ENCODE measurements around the gene ZNF667. TPM values are rescaled to one million over a fixed set of nuclear protein-coding genes. Genes with fewer than 3 reads are reported as not detected.
A peak's percentile ranks its signal among the peaks of the same experiment; 100 is the strongest.

ZNF667 gene
- total RNA-seq, 4 donors from 2014 or later, result 3.6 to 12.2 (median 5.8) TPM

DNA sequence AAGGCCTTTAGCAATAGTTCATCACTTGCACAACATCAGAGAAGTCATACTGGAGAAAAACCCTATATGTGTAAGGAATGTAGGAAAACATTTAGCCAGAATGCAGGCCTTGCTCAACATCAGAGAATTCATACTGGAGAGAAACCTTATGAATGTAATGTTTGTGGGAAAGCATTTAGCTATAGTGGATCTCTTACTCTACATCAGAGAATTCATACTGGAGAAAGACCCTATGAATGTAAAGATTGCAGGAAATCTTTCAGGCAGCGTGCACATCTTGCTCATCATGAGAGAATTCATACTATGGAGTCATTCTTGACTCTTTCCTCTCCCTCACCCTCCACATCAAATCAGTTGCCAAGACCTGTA lies 53.2 kb downstream of the ZNF667 start:
- DNase-seq (ENCODE audit: low spot score in 2 of 2), result no peak
- Histone ChIP-seq H3K4me3 (no peak overlapping the region), H3K27me3 (no peaks in the 10 kb centered on the region), H3K9me3 (peaks cover 25 to 100% (median 72%) of the 10 kb centered on the region in 4 donors), H3K4me1 (no peaks in the 10 kb centered on the region), H3K36me3 (peaks cover 2 to 63% (median 20%) of the 10 kb centered on the region in 3 donors), H3K27ac (no peak overlapping the region)
- 87 to 92% methylated on average over 1 of the region's 1 CpG for WGBS, 2 donors
- TF ChIP-seq, protein P1, sequence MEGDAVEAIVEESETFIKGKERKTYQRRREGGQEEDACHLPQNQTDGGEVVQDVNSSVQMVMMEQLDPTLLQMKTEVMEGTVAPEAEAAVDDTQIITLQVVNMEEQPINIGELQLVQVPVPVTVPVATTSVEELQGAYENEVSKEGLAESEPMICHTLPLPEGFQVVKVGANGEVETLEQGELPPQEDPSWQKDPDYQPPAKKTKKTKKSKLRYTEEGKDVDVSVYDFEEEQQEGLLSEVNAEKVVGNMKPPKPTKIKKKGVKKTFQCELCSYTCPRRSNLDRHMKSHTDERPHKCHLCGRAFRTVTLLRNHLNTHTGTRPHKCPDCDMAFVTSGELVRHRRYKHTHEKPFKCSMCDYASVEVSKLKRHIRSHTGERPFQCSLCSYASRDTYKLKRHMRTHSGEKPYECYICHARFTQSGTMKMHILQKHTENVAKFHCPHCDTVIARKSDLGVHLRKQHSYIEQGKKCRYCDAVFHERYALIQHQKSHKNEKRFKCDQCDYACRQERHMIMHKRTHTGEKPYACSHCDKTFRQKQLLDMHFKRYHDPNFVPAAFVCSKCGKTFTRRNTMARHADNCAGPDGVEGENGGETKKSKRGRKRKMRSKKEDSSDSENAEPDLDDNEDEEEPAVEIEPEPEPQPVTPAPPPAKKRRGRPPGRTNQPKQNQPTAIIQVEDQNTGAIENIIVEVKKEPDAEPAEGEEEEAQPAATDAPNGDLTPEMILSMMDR (IDR thresholded peaks at IDR 0.05), result no peak

DNA sequence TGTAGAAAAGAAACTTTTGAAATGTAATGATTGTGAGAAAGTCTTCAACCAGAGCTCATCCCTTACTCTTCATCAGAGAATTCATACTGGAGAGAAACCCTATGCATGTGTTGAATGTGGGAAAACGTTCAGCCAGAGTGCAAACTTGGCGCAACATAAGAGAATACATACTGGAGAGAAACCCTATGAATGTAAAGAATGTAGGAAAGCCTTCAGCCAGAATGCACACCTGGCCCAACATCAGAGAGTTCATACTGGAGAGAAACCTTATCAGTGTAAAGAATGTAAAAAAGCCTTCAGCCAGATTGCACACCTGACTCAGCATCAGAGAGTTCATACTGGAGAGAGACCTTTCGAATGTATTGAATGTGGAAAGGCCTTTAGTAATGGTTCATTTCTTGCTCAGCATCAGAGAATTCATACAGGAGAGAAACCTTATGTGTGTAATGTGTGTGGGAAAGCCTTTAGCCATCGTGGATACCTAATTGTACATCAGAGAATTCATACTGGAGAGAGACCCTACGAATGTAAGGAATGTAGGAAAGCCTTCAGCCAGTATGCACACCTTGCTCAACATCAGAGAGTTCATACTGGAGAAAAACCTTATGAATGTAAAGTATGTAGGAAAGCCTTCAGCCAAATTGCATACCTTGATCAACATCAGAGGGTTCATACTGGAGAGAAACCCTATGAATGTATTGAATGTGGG lies 53.7 kb downstream of the ZNF667 start:
- DNase-seq (ENCODE audit: low spot score in 2 of 2), result no peak
- 94% methylated on average over 5 of the region's 5 CpGs for WGBS, 2 donors
- no peak for TF ChIP-seq EP300 (IDR thresholded peaks at IDR 0.05)
- no peak for TF ChIP-seq POLR2A (IDR thresholded peaks at IDR 0.05)
- TF ChIP-seq, protein P1 (IDR thresholded peaks at IDR 0.05), result no peak
- Histone ChIP-seq H3K4me1 (no peaks in the 10 kb centered on the region), H3K36me3 (peaks cover 2 to 68% (median 20%) of the 10 kb centered on the region in 3 donors), H3K4me3 (no peak overlapping the region), H3K27me3 (no peaks in the 10 kb centered on the region), H3K27ac (no peak overlapping the region), H3K9me3 (peaks cover 30 to 100% (median 72%) of the 10 kb centered on the region in 4 donors)

DNA sequence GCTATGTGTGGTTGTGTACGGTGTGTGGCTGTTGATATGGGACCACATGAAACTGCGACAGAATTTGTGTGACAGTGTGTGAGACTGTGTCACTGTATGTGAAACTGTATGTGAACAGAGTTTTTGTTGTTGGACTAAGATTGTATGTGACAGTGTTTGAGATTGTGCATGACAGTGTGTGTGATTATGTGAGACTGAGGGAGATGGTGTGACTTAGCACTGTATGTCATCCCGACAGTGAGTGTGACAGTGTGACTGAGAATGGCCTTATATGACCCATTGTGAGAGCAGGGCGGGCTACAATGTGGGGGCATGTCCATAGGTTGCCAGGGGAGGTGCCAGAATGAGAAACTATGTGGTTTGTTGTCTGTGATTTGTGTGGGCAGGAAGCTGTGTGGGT lies 72.1 kb downstream of the ZNF667 start:
- 88 to 91% methylated on average over 4 of the region's 4 CpGs for WGBS, 2 donors
- Histone ChIP-seq H3K27ac (peak overlapping the region in 1 of 4 donors; percentile 98), H3K36me3 (peaks cover 7 to 62% (median 18%) of the 10 kb centered on the region in 3 donors), H3K4me1 (peaks cover 0 to 21% (median 5%) of the 10 kb centered on the region in 4 donors), H3K27me3 (no peaks in the 10 kb centered on the region), H3K9me3 (peaks cover 0 to 67% (median 21%) of the 10 kb centered on the region in 4 donors), H3K4me3 (peak overlapping the region in 2 of 4 donors; percentile 67 to 82)
- TF ChIP-seq POLR2A (IDR thresholded peaks at IDR 0.05) (no peak), EP300 (IDR thresholded peaks at IDR 0.05) (no peak)
- TF ChIP-seq, protein P1 (IDR thresholded peaks at IDR 0.05), result no peak
- DNase-seq (ENCODE audit: low spot score in 2 of 2), result no peak

DNA sequence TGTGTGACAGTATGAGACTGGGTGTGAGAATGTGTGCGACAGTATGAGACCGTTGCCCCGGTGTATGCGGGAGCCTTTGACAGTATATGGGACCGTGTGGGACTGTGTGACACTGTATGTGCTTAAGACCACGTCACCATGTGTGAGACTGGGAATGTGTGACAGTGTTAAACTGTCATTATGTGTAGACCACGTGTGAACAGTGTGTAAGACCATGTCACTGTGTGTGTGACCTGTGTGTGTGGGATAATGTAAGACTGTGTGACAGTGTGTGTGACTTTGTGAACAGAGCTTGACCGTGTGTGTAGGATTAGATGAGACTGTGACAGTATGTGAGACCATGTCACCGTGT lies 72.5 kb downstream of the ZNF667 start:
- WGBS, 2 donors, result 54 to 71% methylated on average over 9 of the region's 9 CpGs
- TF ChIP-seq, protein P1 (IDR thresholded peaks at IDR 0.05), result no peak
- TF ChIP-seq POLR2A (IDR thresholded peaks at IDR 0.05) (no peak), EP300 (IDR thresholded peaks at IDR 0.05) (no peak)
- Histone ChIP-seq H3K27me3 (no peaks in the 10 kb centered on the region), H3K27ac (peak overlapping the region in 2 of 4 donors; percentile 94 to 98), H3K9me3 (peaks cover 0 to 67% (median 21%) of the 10 kb centered on the region in 4 donors), H3K36me3 (peaks cover 7 to 62% (median 16%) of the 10 kb centered on the region in 3 donors), H3K4me3 (peak overlapping the region; percentile 64 to 87 (median 74)), H3K4me1 (peaks cover 0 to 21% (median 5%) of the 10 kb centered on the region in 4 donors)
- no peak for DNase-seq (ENCODE audit: low spot score in 2 of 2)
